PC-3 (cell line): ENCODE measurements around the gene ZP1. TPM values are rescaled to one million over a fixed set of nuclear protein-coding genes. Genes with fewer than 3 reads are reported as not detected.

Source experiments
- ATAC-seq: fragments of 200-7000 bp; cut with Tn5 transposase; 2 replicates; pipeline ENCODE4 v1.9.1; 2020; ENCODE audit warnings: mild to moderate bottlenecking, moderate library complexity
- BruUV-seq: library from RNA; stranded (reverse); fragments of 400-500 nt; replicated peaks from 2 replicates; lab custom pipeline; 2021; lab: Mats Ljungman, UMichigan
- CTCF ChIA-PET: fragments of 300-600 bp; sonication (Branson Sonifier 250); formaldehyde crosslinking; loops from one replicate; lab custom pipeline; 2022; ENCODE audit warnings: antibody characterized with exemption; lab: Charles Lee
- POLR2A ChIA-PET: fragments of 300-600 bp; sonication (Branson Sonifier 250); formaldehyde crosslinking; loops from one replicate; lab custom pipeline; 2022; ENCODE audit warnings: antibody characterized with exemption; ENCODE audit not compliant: unreplicated experiment; lab: Charles Lee
- DNase-seq: peaks from one replicate; pipeline ENCODE4 v3.0.0-alpha.2; 2015
- H2AFZ ChIP-seq: fragments of 300-600 bp; sonication (generic); 2 replicates; pipeline ENCODE4 v1.6.0; 2016; ENCODE audit warnings: antibody characterized with exemption, low read length
- H3F3A ChIP-seq: fragments of 300-600 bp; sonication (generic); one replicate; pipeline ENCODE4 v1.6.0; 2017; ENCODE audit warnings: antibody characterized with exemption, low read length, control low read depth, mild to moderate bottlenecking; ENCODE audit not compliant: unreplicated experiment
- H3K27ac ChIP-seq: fragments of 300-600 bp; sonication (generic); 2 replicates; pipeline ENCODE4 v1.5.1; 2016; ENCODE audit warnings: mild to moderate bottlenecking, low read length
- H3K27me3 ChIP-seq: fragments of 300-600 bp; sonication (generic); 2 replicates; pipeline ENCODE4 v1.6.1; 2016; ENCODE audit warnings: low read length, mixed read lengths
- H3K36me3 ChIP-seq: fragments of 300-600 bp; sonication (generic); 2 replicates; pipeline ENCODE4 v1.6.1; 2016; ENCODE audit warnings: low read depth, mixed run types, low read length, mixed read lengths
- H3K4me1 ChIP-seq: fragments of 300-600 bp; sonication (generic); 2 replicates; pipeline ENCODE4 v1.5.1; 2016; ENCODE audit warnings: low read length; ENCODE audit not compliant: insufficient read depth
- H3K4me2 ChIP-seq: fragments of 300-600 bp; sonication (generic); 2 replicates; pipeline ENCODE4 v1.6.0; 2016; ENCODE audit warnings: low read length
- H3K4me3 ChIP-seq: fragments of 300-600 bp; sonication (generic); 2 replicates; pipeline ENCODE4 v1.5.1; 2016; ENCODE audit warnings: mild to moderate bottlenecking, low read length, mixed read lengths
- H3K79me2 ChIP-seq: fragments of 300-600 bp; sonication (generic); 2 replicates; pipeline ENCODE4 v1.6.1; 2017; ENCODE audit warnings: low read length, mixed read lengths
- H3K9ac ChIP-seq: fragments of 300-600 bp; sonication (generic); 2 replicates; pipeline ENCODE4 v1.6.0; 2016; ENCODE audit warnings: mild to moderate bottlenecking, low read length
- H3K9me2 ChIP-seq: fragments of 300-600 bp; sonication (generic); replicated peaks from 2 replicates; pipeline ENCODE4 v1.6.1; 2016; ENCODE audit warnings: mixed run types, low read length, mixed read lengths
- H3K9me3 ChIP-seq: fragments of 300-600 bp; sonication (generic); 2 replicates; pipeline ENCODE4 v1.6.1; 2016; ENCODE audit warnings: low read length, mixed read lengths
- H4K20me1 ChIP-seq: fragments of 300-600 bp; sonication (generic); 2 replicates; pipeline ENCODE4 v1.6.1; 2016; ENCODE audit warnings: low read length, mixed read lengths
- EZH2 ChIP-seq: fragments of 300-600 bp; sonication (generic); IDR thresholded peaks from one replicate; pipeline ENCODE4 v1.6.1; 2017; ENCODE audit warnings: antibody characterized with exemption, mild to moderate bottlenecking, low read length; ENCODE audit not compliant: unreplicated experiment
- EZH2phosphoT487 ChIP-seq: fragments of 300-600 bp; sonication (generic); IDR thresholded peaks from 2 replicates; pipeline ENCODE4 v1.6.1; 2018; ENCODE audit warnings: mild to moderate bottlenecking, antibody characterized with exemption, low read length, borderline replicate concordance
- intact Hi-C: fragments of 100-400 bp; cut with micrococcal nuclease; formaldehyde crosslinking; loops from 2 replicates; pipeline ENCODE4 v1.9.0; 2023
- total RNA-seq: library from RNA; depleted of rRNA; stranded (reverse); fragments of >200 nt; gene quantifications from 2 replicates; pipeline ENCODE4 v1.2.3, GENCODE V29; 2014
- TF ChIP-seq, protein P1 (sequence below): fragments of 300-600 bp; sonication (generic); conservative IDR thresholded peaks from 2 replicates; pipeline ENCODE4 v1.5.1; 2017; ENCODE audit warnings: antibody characterized with exemption, low read depth, mild to moderate bottlenecking, low read length

ZP1 gene
- total RNA-seq, 1 experiment from 2014 or later: not detected

DNA sequence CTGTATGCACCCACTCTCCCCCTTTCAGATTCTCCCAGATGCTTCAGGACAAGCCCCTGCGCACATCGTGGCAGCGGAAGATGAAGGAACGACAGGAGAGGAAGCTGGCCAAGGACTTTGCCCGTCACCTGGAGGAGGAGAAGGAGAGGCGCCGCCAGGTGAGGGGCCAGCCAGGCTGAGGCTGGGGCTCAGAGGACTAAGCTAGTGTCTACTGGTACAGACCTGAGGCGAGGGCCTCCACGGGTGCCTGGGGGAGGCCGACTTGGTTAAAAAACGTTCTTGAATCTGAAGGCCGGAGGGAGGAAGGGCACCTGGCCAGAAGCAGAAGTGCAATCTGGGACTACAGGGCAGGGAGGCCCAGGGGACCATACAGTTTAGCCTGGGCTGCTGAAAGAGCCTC is 19.4 kb upstream of the ZP1 start:
- no peak overlapping the region for H3K4me3 ChIP-seq
- peaks cover 47% of the 10 kb centered on the region for H3K79me2 ChIP-seq
- TF ChIP-seq, protein P1, sequence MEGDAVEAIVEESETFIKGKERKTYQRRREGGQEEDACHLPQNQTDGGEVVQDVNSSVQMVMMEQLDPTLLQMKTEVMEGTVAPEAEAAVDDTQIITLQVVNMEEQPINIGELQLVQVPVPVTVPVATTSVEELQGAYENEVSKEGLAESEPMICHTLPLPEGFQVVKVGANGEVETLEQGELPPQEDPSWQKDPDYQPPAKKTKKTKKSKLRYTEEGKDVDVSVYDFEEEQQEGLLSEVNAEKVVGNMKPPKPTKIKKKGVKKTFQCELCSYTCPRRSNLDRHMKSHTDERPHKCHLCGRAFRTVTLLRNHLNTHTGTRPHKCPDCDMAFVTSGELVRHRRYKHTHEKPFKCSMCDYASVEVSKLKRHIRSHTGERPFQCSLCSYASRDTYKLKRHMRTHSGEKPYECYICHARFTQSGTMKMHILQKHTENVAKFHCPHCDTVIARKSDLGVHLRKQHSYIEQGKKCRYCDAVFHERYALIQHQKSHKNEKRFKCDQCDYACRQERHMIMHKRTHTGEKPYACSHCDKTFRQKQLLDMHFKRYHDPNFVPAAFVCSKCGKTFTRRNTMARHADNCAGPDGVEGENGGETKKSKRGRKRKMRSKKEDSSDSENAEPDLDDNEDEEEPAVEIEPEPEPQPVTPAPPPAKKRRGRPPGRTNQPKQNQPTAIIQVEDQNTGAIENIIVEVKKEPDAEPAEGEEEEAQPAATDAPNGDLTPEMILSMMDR: no peak
- TF ChIP-seq EZH2 (no peak), EZH2phosphoT487 (no peak)
- no peak overlapping the region for H3K9ac ChIP-seq
- no peak overlapping the region for H2AFZ ChIP-seq
- no peaks in the 10 kb centered on the region for H3K27me3 ChIP-seq
- peaks cover 15% of the 10 kb centered on the region for H4K20me1 ChIP-seq
- no peak for ATAC-seq
- ChIA-PET POLR2A (no interaction called here), CTCF (no interaction called here)
- H3K9me2 ChIP-seq: no peaks in the 10 kb centered on the region
- peaks cover 31% of the 10 kb centered on the region; the same call in 1 of the 2 replicates for H3K36me3 ChIP-seq
- intact Hi-C loops: no loop called here
- no peaks in the 10 kb centered on the region for H3K9me3 ChIP-seq
- no TSS peak for BruUV-seq
- no peaks in the 10 kb centered on the region for H3F3A ChIP-seq
- no peak for DNase-seq
- H3K4me1 ChIP-seq: peaks cover 20% of the 10 kb centered on the region
- no peak overlapping the region for H3K27ac ChIP-seq
- H3K4me2 ChIP-seq: no peak overlapping the region

DNA sequence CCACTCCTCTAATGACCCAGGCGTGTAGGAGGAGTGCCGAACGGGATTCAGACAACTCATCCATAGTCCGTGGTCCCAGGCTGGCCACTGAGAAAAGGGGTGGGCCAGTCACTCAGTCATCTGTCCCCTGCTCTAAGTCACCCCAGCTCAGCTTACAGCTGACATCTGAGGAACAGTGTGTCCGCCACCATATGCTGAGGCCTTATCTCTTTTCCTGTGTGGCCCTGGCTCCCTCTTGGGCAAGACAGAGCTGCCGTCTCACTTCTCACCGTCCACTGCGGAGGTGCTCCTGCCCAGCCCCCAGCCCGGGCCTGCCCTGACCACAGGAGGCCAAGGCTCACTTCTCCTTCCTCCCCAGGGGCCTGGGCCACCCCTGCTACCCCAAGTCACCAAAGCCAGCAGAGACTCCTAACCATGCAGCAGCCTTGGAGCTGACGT is 18.6 kb upstream of the ZP1 start:
- ChIA-PET CTCF (no interaction called here), POLR2A (no interaction called here)
- H4K20me1 ChIP-seq: peaks cover 15% of the 10 kb centered on the region
- no peak overlapping the region for H3K27ac ChIP-seq
- peaks cover 38% of the 10 kb centered on the region for H3K79me2 ChIP-seq
- H2AFZ ChIP-seq: no peak overlapping the region
- TF ChIP-seq EZH2phosphoT487: no peak
- TF ChIP-seq, protein P1: no peak
- TF ChIP-seq EZH2: no peak
- ATAC-seq (no peak), DNase-seq (no peak)
- H3K36me3 ChIP-seq: peaks cover 31% of the 10 kb centered on the region; the same call in 1 of the 2 replicates
- intact Hi-C loops: no loop called here
- H3K27me3 ChIP-seq: no peaks in the 10 kb centered on the region
- H3K4me3 ChIP-seq: no peak overlapping the region
- H3F3A ChIP-seq: no peaks in the 10 kb centered on the region
- BruUV-seq: no TSS peak
- peaks cover 17% of the 10 kb centered on the region for H3K4me1 ChIP-seq
- H3K9me2 ChIP-seq: no peaks in the 10 kb centered on the region
- H3K9me3 ChIP-seq: no peaks in the 10 kb centered on the region
- H3K4me2 ChIP-seq: no peak overlapping the region
- H3K9ac ChIP-seq: no peak overlapping the region

DNA sequence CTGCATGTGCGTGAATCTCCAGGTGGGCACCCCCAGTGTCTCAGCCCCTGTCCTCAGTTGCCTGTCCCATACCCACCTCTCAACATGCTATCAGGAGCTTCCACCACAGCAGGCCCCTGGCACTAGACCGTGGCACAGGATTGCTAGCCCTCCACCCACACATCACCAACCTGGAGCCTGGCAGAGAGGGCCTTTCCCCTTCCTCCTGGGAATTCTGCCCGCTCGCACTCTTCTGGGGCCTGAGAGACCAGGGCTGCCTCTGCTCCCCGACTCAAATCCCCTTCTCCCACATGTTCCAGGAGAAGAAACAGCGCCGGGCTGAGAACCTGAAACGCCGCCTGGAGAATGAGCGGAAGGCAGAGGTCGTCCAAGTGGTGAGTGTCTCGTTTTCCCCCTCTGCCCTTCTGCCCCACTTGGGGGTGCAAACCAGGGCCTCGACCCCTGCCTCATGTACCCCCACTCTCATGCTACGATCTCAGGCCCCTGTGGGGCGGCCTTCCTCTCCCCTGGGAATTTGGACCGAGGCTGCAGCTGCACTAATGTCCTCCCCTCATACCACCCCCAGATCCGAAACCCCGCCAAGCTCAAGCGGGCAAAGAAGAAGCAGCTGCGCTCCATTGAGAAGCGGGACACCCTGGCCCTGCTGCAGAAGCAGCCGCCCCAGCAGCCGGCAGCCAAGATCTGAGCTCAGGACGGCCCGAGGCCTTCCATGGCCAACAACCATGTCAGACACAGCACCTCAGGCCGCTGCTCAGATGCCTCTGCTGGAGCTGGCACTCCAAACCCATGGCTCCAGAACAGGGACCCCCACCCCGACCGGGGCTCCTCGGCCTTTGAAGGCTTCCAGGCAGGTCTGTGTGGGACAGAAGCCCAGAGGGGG is 17.5 kb upstream of the ZP1 start:
- ChIA-PET POLR2A (no interaction called here), CTCF (no interaction called here)
- intact Hi-C loops: no loop called here
- peaks cover 27% of the 10 kb centered on the region for H3K79me2 ChIP-seq
- no peak overlapping the region for H3K27ac ChIP-seq
- no peaks in the 10 kb centered on the region for H3K27me3 ChIP-seq
- H3K4me3 ChIP-seq: no peak overlapping the region
- H3K9me2 ChIP-seq: no peaks in the 10 kb centered on the region
- H3F3A ChIP-seq: no peaks in the 10 kb centered on the region
- H3K4me1 ChIP-seq: peaks cover 7% of the 10 kb centered on the region
- H3K9me3 ChIP-seq: no peaks in the 10 kb centered on the region
- H2AFZ ChIP-seq: no peak overlapping the region
- BruUV-seq: no TSS peak
- DNase-seq (no peak), ATAC-seq (no peak)
- H3K4me2 ChIP-seq: no peak overlapping the region
- TF ChIP-seq, protein P1: no peak
- TF ChIP-seq EZH2phosphoT487: no peak
- TF ChIP-seq EZH2: no peak
- no peak overlapping the region for H3K9ac ChIP-seq
- H3K36me3 ChIP-seq: peaks cover 31% of the 10 kb centered on the region; the same call in 1 of the 2 replicates
- peaks cover 8% of the 10 kb centered on the region for H4K20me1 ChIP-seq
